Measurements from ENCODE around the gene S100A13. TPM values are rescaled to one million over a fixed set of nuclear protein-coding genes. Genes with fewer than 3 reads are reported as not detected.
A peak's percentile ranks its signal among the peaks of the same experiment; 100 is the strongest.
"Not testable (repeated sequence)": the region's sequence is repeated elsewhere in the genome, so short reads cannot be mapped to it uniquely, and the experiment has no call there.

The S100A13 gene
- total RNA-seq, 1 experiment from 2014 or later: 210 TPM

DNA sequence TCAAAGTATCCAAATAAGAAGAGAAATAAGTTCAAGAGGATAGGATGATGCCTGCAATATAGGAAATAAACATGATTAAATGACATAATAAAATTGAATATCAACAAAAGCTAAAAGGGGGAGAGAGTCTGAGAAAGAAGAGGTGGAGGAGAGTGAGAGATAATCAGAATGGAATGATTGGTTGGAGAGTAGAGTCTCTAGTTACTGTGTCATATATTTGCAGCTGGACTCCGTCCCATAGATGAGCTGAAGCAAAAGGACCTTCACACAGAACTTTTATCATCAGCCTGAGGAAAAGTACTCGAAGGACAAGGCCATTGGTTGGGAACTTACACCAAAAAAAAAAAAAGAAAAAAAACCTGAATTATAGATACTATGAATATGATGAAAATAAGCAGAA, 38.8 kb downstream of the S100A13 start:
- CTCF ChIA-PET: interaction anchor here (0.6 to 0.7 kb wide), 2 partner anchors 11 to 12 kb away, joined by 4 read pairs; no protein-coding TSS in a partner anchor
- Mint-ChIP-seq H3K27me3 (ENCODE audit: insufficient read depth, unreplicated experiment) (no peaks in the 10 kb centered on the region), H3K36me3 (ENCODE audit: insufficient read depth, unreplicated experiment) (peaks cover 7% of the 10 kb centered on the region), H3K9me3 (ENCODE audit: unreplicated experiment) (no peaks in the 10 kb centered on the region), H3K4me3 (ENCODE audit: unreplicated experiment) (no peak overlapping the region), H3K27ac (ENCODE audit: low read depth, unreplicated experiment) (peak overlapping the region; percentile 20), H3K4me1 (ENCODE audit: insufficient read depth, unreplicated experiment) (peaks cover 16% of the 10 kb centered on the region)
- BruUV-seq (replicated peaks): no TSS peak
- DNase-seq (ENCODE audit: unreplicated experiment): no peak
- TF ChIP-seq, protein P1, sequence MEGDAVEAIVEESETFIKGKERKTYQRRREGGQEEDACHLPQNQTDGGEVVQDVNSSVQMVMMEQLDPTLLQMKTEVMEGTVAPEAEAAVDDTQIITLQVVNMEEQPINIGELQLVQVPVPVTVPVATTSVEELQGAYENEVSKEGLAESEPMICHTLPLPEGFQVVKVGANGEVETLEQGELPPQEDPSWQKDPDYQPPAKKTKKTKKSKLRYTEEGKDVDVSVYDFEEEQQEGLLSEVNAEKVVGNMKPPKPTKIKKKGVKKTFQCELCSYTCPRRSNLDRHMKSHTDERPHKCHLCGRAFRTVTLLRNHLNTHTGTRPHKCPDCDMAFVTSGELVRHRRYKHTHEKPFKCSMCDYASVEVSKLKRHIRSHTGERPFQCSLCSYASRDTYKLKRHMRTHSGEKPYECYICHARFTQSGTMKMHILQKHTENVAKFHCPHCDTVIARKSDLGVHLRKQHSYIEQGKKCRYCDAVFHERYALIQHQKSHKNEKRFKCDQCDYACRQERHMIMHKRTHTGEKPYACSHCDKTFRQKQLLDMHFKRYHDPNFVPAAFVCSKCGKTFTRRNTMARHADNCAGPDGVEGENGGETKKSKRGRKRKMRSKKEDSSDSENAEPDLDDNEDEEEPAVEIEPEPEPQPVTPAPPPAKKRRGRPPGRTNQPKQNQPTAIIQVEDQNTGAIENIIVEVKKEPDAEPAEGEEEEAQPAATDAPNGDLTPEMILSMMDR (IDR thresholded peaks at IDR 0.05; ENCODE audit: unreplicated experiment): no peak
- intact Hi-C loops (cut with micrococcal nuclease): no loop called here
- POLR2A ChIA-PET: interaction anchor here (0.7 to 1.0 kb wide), 2 partner anchors 14 to 16 kb away, joined by 3 read pairs; no protein-coding TSS in a partner anchor

DNA sequence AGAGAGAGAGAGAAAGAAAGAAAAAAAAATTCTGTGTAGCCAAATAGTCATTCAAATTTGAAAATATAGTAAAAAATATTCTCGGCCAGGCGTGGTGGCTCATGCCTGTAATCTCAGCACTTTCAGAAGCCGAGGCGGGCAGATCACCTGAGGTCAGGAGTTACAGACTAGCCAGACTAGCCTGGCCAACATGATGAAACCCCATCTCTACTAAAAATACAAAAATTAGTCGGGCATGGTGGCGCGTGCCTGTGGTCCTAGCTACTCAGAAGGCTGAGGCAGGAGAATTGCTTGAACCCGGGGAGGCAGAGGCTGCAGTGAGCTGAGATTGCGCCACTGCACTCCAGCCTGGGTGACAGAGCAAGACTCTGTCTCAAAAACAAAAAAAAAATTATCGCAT, 39.3 kb downstream of the S100A13 start:
- H3K27me3 Mint-ChIP-seq (ENCODE audit: insufficient read depth, unreplicated experiment); H3K9me3 Mint-ChIP-seq (ENCODE audit: unreplicated experiment); H3K4me3 Mint-ChIP-seq (ENCODE audit: unreplicated experiment); intact Hi-C loops (cut with micrococcal nuclease); BruUV-seq (replicated peaks); H3K36me3 Mint-ChIP-seq (ENCODE audit: insufficient read depth, unreplicated experiment); DNase-seq (ENCODE audit: unreplicated experiment): not testable (repeated sequence)
- Mint-ChIP-seq H3K4me1 (ENCODE audit: insufficient read depth, unreplicated experiment) (peaks cover 16% of the 10 kb centered on the region), H3K27ac (ENCODE audit: low read depth, unreplicated experiment) (peak overlapping the region; percentile 20)
- ChIA-PET POLR2A (interaction anchor here (0.7 to 3.3 kb wide), 3 partner anchors 14 to 25 kb away, joined by 3 to 20 read pairs (median 3); partner anchors contain the start of gene S100A16), CTCF (interaction anchor here (0.6 to 0.7 kb wide), 2 partner anchors 10 to 12 kb away, joined by 4 read pairs; no protein-coding TSS in a partner anchor)

DNA sequence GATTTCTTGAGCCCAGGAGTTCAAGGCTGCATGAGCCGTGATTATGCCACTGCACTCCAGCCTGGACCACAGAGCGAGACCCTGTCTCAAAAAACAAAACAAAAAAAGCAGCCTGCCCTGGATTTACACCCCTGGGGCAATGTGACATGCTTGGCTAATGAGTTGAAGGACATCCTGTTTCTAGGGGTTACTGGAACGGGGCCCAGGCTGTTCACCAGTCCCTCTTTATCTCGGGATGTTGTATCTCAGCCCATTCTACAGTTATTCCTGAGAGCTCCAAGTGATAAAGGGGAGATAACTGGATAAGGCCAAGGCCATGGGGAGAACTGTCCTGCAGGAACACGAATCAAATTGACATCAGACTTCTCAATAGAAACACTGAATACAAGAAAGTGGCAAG, 40.0 kb downstream of the S100A13 start:
- Mint-ChIP-seq H3K4me3 (ENCODE audit: unreplicated experiment) (no peak overlapping the region), H3K27me3 (ENCODE audit: insufficient read depth, unreplicated experiment) (no peaks in the 10 kb centered on the region), H3K4me1 (ENCODE audit: insufficient read depth, unreplicated experiment) (peaks cover 16% of the 10 kb centered on the region), H3K9me3 (ENCODE audit: unreplicated experiment) (no peaks in the 10 kb centered on the region), H3K36me3 (ENCODE audit: insufficient read depth, unreplicated experiment) (peaks cover 7% of the 10 kb centered on the region), H3K27ac (ENCODE audit: low read depth, unreplicated experiment) (no peak overlapping the region)
- no TSS peak for BruUV-seq (replicated peaks)
- no peak for DNase-seq (ENCODE audit: unreplicated experiment)
- POLR2A ChIA-PET: interaction anchor here (0.8 to 3.3 kb wide), 4 partner anchors 9 to 28 kb away, joined by 3 to 20 read pairs (median 4); partner anchors contain the start of genes S100A14 and S100A16
- intact Hi-C loops (cut with micrococcal nuclease): no loop called here
- TF ChIP-seq, protein P1 (IDR thresholded peaks at IDR 0.05; ENCODE audit: unreplicated experiment): no peak
- CTCF ChIA-PET: interaction anchor here (0.7 to 2.4 kb wide), 6 partner anchors 9 to 235 kb away, joined by 3 to 19 read pairs (median 3); no protein-coding TSS in a partner anchor

DNA sequence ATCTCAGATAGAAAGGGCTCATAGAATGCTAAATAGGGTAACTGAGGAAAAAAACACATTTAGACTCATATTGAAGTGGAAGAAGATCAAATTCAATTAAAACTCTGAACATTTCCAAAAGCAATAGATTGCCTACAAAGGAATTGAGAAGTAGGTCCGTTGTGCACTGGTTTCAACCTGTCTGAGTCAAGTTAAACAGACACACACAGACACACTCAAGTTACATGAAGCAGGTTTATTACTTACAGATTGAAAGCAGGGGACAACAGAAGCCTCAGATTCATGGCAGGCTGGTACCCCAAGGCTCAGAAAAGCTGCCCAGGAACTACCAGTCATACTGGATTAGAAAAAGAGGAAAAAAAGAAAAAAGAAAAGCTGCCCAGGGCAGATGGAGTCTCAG, 41.0 kb downstream of the S100A13 start:
- CTCF ChIA-PET: interaction anchor here (0.7 to 2.4 kb wide), 7 partner anchors 8 to 92 kb away, joined by 3 to 19 read pairs (median 3); no protein-coding TSS in a partner anchor
- no peaks in the 10 kb centered on the region for H3K27me3 Mint-ChIP-seq (ENCODE audit: insufficient read depth, unreplicated experiment)
- no peak overlapping the region for H3K4me3 Mint-ChIP-seq (ENCODE audit: unreplicated experiment)
- peaks cover 7% of the 10 kb centered on the region for H3K36me3 Mint-ChIP-seq (ENCODE audit: insufficient read depth, unreplicated experiment)
- DNase-seq (ENCODE audit: unreplicated experiment): no peak
- H3K9me3 Mint-ChIP-seq (ENCODE audit: unreplicated experiment): no peaks in the 10 kb centered on the region
- peak overlapping the region; percentile 11 for H3K27ac Mint-ChIP-seq (ENCODE audit: low read depth, unreplicated experiment)
- TF ChIP-seq, protein P1 (IDR thresholded peaks at IDR 0.05; ENCODE audit: unreplicated experiment): no peak
- peaks cover 16% of the 10 kb centered on the region for H3K4me1 Mint-ChIP-seq (ENCODE audit: insufficient read depth, unreplicated experiment)
- no TSS peak for BruUV-seq (replicated peaks)
- POLR2A ChIA-PET: interaction anchor here (0.9 to 3.3 kb wide), 5 partner anchors 8 to 26 kb away, joined by 3 to 20 read pairs (median 4); partner anchors contain the start of gene S100A16
- intact Hi-C loops (cut with micrococcal nuclease): no loop called here
